A172 (cell line): Measurements from ENCODE around the gene TRIM54. TPM values are rescaled to one million over a fixed set of nuclear protein-coding genes. Genes with fewer than 3 reads are reported as not detected.

Experiments used
- DNase-seq: peaks from one replicate; pipeline ENCODE4 v3.0.0-alpha.2; 2015; ENCODE audit warnings: low spot score
- total RNA-seq: library from RNA; depleted of rRNA; stranded (reverse); fragments of >200 nt; shearing (Covaris generic); gene quantifications from 2 replicates; pipeline ENCODE4 v1.2.3, GENCODE V29; 2014; rRNA removed

The TRIM54 gene, protein sequence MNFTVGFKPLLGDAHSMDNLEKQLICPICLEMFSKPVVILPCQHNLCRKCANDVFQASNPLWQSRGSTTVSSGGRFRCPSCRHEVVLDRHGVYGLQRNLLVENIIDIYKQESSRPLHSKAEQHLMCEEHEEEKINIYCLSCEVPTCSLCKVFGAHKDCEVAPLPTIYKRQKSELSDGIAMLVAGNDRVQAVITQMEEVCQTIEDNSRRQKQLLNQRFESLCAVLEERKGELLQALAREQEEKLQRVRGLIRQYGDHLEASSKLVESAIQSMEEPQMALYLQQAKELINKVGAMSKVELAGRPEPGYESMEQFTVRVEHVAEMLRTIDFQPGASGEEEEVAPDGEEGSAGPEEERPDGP
- 0.96 and 0.98 TPM in 2 replicates for total RNA-seq

DNA sequence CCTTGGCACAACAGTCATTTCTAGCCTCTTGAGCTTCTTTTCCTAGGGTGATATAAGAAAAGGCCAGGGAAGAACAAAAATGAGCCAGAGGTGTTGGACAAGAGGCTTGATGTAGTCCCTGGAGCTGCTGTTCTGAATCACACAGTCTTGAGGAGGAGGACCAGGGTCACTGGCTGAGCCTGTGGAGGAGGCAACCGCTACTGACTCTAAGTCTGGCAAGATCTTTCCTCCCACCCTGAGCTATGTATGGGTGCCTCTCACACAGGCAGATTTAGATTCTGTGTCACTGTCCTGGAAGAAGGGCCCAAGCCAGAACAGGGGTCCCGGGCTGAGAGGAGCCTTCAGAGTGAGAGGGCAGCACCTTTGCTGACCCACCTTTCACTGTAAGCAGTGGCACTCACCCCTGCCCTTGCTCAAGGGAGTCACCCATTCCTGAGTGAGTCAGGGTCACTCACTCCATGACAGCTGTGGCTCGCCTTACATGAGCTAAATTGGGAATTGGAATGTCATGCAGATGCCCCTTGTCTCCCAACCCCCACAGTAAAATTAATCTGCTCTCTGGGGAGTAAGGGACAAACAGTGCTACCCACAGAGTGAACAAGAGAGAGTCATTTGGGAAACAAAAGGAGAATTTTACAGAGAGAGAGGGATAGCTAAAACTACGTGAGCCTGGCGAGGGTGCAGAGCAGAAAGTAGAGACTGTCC, at the start of gene TRIM54:
Gene TRIM54 (plus strand): TSS at position 575 of the 705 bp plus-strand sequence. CDS start 303 bp downstream, outside the sequence.
- DNase-seq: no peak

DNA sequence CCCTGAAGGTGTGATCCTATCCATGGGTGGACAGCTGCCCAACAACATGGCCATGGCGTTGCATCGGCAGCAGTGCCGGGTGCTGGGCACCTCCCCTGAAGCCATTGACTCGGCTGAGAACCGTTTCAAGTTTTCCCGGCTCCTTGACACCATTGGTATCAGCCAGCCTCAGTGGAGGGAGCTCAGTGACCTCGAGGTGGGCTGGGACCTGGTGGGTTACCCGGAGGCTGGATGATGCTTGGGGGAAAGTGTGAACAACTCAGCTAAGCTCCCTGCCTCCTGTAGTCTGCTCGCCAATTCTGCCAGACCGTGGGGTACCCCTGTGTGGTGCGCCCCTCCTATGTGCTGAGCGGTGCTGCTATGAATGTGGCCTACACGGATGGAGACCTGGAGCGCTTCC, 48.9 kb upstream of the TRIM54 start:
- no peak for DNase-seq

GRCh38 chr2:27236136-27236535, 46.1 kb upstream of the TRIM54 start:
- no peak for DNase-seq

GRCh38 chr2:27236626-27237025, 45.6 kb upstream of the TRIM54 start:
- no peak for DNase-seq

- no peak for DNase-seq
These were observed 44.8 kb upstream of the TRIM54 start for GRCh38 chr2:27237341-27237945.

GRCh38 chr2:27238976-27239375, 43.3 kb upstream of the TRIM54 start:
- DNase-seq: no peak

GRCh38 chr2:27240406-27240805, 41.8 kb upstream of the TRIM54 start:
- DNase-seq: no peak

DNA sequence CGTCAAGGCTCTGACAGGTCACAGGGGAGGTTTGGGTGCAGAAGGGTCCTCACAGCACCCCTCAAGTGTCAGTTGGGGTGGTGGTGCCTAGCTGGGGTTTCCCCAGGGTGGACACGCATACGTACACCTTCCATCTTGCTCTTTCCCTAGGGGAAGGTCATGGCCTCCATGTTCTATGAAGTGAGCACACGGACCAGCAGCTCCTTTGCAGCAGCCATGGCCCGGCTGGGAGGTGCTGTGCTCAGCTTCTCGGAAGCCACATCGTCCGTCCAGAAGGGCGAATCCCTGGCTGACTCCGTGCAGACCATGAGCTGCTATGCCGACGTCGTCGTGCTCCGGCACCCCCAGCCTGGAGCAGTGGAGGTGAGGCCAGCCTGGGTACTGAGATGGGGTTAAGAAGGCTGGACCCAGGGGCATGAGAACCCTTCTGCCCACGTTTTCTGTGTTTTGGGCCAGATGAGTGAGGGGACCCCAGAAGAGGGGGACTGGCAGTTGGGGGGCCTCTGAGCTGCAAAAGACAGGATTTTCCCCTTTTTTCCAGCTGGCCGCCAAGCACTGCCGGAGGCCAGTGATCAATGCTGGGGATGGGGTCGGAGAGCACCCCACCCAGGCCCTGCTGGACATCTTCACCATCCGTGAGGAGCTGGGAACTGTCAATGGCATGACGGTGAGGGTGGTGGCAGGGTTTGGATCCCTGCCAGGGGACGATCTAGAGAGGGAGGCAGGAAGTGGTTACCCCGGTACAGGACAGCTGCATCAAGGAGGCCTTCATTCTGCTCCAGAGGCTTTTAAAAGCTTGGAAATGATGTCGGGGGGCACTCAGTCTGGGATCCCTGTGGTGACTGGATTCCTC, 40.2 kb upstream of the TRIM54 start:
- no peak for DNase-seq

DNA sequence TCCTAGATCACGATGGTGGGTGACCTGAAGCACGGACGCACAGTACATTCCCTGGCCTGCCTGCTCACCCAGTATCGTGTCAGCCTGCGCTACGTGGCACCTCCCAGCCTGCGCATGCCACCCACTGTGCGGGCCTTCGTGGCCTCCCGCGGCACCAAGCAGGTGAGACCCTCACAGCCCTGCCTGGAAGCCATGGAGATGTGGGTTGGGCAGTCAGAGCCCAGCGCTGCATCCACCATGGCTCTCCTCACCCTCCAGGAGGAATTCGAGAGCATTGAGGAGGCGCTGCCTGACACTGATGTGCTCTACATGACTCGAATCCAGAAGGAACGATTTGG, 39.6 kb upstream of the TRIM54 start:
- no peak for DNase-seq

DNA sequence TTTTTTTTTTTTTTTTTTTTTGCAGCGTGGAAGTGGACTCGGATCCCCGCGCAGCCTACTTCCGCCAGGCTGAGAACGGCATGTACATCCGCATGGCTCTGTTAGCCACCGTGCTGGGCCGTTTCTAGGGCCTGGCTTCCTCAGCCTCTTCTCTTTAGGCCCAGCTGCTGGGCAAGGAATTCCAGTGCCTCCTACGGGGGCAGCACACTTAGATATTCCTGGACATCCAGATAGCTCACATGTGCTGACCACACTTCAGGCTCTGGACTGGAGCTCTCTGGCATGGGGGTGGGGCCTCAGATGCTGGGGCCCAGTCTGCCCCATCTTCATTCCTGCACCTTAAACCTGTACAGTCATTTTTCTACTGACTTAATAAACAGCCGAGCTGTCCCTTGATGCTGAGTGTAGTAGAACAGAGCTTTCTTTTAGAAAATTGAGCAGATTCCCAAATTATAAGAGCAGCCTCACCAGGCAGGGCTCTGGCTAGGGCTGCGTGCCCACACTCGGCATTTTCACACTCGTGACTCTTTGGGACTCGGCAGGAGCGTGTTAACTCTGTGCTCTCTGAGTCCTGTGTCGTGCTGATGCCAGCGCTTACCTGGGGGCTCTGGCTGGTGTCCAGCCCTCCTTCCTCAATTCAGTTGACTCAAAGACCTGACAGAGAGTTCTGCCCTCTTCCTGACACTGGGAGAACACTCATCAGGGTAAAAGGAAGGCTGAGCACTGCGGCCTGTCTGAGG, 38.7 kb upstream of the TRIM54 start:
- DNase-seq: no peak

GRCh38 chr2:27245116-27245515, 37.1 kb upstream of the TRIM54 start:
- DNase-seq: no peak

GRCh38 chr2:27245626-27246025, 36.6 kb upstream of the TRIM54 start:
- DNase-seq: no peak

DNA sequence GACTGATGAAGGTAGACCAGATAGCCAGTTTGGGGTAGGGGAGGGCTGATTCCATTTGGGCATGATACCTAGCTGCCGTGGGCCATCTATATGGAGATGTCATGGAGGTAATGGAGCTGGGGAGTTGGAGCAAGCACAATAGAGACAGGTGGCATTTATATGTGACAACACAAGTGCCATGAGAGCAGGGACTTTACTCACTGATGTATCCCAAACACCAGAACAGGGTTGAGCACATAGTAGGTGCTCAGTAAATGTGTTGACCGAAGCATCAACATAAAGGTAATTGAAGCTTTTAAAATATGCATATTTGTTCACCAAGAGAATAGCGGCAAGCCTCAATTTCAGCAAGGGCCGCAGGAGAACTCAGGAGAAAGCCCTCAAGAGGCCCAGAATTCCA, 34.3 kb upstream of the TRIM54 start:
- no peak for DNase-seq

- peak; percentile 29 for DNase-seq
These were observed 32.9 kb upstream of the TRIM54 start for GRCh38 chr2:27249159-27249890.

GRCh38 chr2:27249891-27250651, 32.2 kb upstream of the TRIM54 start:
- DNase-seq: no peak

- DNase-seq: no peak
These were observed 31.4 kb upstream of the TRIM54 start for GRCh38 chr2:27250652-27251379.

GRCh38 chr2:27251766-27252165, 30.5 kb upstream of the TRIM54 start:
- DNase-seq: no peak

DNA sequence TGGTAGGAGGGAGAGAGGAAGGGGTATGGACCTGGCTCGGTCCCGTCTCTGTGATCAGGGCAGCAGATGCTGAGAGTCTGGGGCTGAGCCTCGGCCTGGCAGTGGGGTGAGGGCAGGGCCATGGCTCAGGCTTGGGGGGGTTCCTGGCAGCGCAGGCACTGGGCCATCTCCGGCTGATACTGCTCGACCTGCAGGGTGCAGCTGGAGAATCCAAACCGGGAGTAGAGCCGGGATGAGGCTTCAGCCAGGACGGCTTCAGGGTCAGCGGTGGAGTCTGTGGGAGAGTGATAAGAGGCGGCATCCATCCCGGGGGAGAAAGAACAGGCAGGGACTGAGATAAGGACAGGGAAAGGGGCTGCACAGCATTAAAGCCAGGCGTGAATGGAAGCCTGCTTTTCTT, 27.0 kb upstream of the TRIM54 start:
- DNase-seq: no peak

GRCh38 chr2:27255660-27256059, 26.6 kb upstream of the TRIM54 start:
- no peak for DNase-seq
